ACC112 (cell line): ENCODE measurements around the gene RSBN1.

Experiments
- H2AFZ ChIP-seq: fragments of 200-600 bp; sonication (generic); one replicate; pipeline ENCODE4 v1.6.0; 2017; ENCODE audit warnings: antibody characterized with exemption, low read length; ENCODE audit not compliant: unreplicated experiment
- H3K27ac ChIP-seq: fragments of 200-600 bp; sonication (generic); 2 replicates; pipeline ENCODE4 v1.5.1; 2014; ENCODE audit warnings: low read depth, mild to moderate bottlenecking, antibody characterized with exemption, low read length, moderate library complexity
- H3K27me3 ChIP-seq: fragments of 200-600 bp; sonication (generic); 2 replicates; pipeline ENCODE4 v1.6.1; 2014; ENCODE audit warnings: mild to moderate bottlenecking, antibody characterized with exemption, low read length, moderate library complexity, mixed read lengths; ENCODE audit not compliant: insufficient read depth
- H3K36me3 ChIP-seq: fragments of 200-600 bp; sonication (generic); 2 replicates; pipeline ENCODE4 v1.6.1; 2016; ENCODE audit warnings: mild to moderate bottlenecking, antibody characterized with exemption, low read length, moderate library complexity, mixed read lengths; ENCODE audit not compliant: insufficient read depth
- H3K4me1 ChIP-seq: fragments of 200-600 bp; sonication (generic); one replicate; pipeline ENCODE4 v1.6.1; 2016; ENCODE audit warnings: low read length, mixed read lengths; ENCODE audit not compliant: insufficient read depth, unreplicated experiment, control insufficient read depth
- H3K4me3 ChIP-seq: fragments of 200-600 bp; sonication (generic); 2 replicates; pipeline ENCODE4 v1.5.1; 2014; ENCODE audit warnings: mild to moderate bottlenecking, low read depth, low read length
- H3K79me2 ChIP-seq: fragments of 200-600 bp; sonication (generic); one replicate; pipeline ENCODE4 v1.6.0; 2016; ENCODE audit warnings: low read length; ENCODE audit not compliant: control insufficient read depth, unreplicated experiment, insufficient read depth

Gene RSBN1

DNA sequence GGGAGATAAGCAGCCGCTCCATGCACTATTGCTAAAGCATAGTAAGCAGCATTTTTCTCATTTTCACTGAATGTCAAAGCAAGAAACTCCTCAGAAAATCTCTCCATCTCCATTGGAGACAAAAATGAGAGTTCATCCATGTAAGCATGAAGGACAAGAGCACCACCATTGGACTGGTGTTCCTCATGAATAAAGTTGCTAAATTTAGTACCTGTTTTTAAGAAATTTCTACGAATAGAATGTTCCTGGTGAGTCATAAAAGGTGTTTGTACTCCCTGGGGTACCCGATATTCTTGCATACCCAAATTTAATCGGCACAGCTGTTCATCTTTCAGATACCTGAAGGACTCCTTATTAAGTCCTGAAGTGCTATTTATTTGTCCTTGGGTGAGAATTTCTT, 14.8 kb downstream of the RSBN1 start:
- H3K36me3 ChIP-seq: peaks cover 12% of the 10 kb centered on the region
- no peak overlapping the region for H3K4me3 ChIP-seq
- H3K4me1 ChIP-seq: peaks cover 14% of the 10 kb centered on the region
- no peak overlapping the region for H3K27ac ChIP-seq
- no peaks in the 10 kb centered on the region for H3K27me3 ChIP-seq
- H2AFZ ChIP-seq: no peak overlapping the region
- peaks cover 41% of the 10 kb centered on the region for H3K79me2 ChIP-seq

DNA sequence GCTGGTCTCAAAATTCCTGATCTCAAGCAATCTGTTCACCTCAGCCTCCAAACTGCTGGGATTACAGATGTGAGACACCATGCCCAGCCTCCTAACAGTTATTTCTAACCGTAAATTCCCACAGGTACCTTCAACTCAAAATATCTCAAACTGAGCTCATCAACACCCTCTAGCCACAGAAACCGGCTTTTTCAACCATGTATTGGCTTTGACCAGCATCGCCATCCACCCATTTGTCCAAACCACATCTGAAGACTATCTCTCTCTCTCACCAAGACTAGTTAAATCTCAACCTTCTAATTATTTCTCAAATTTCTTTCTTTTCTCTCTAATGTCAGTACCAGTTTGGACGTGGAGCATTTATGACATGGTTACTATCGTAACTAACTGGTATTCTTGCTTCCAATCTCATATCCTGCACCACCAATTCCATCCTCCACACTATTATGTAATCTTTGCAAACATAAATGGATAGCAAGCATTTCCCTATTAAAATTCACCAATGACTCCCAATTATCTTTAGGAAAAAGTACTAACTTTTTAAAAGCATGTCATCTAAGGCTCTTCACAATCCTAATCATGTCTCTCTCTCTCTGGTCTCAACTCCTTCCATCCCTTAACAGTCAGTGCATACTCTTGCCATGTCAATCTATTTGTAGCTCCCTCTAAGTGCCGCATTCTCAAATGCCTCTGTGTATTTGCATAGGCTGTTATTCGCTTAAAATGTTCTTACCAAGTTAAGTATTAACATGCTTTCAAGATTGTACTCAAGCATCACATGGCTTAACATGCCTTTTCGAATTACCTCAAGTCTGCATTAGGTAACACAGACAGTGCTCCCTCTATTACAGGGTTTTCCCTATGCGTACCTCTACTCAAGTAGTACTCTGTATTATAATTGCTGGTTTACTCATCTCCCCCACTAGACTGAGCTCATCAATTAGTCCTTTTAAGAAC, 18.1 kb downstream of the RSBN1 start:
- H3K27me3 ChIP-seq: no peaks in the 10 kb centered on the region
- H2AFZ ChIP-seq: no peak overlapping the region
- peaks cover 16% of the 10 kb centered on the region for H3K36me3 ChIP-seq
- H3K4me1 ChIP-seq: peaks cover 16% of the 10 kb centered on the region
- H3K4me3 ChIP-seq: no peak overlapping the region
- no peak overlapping the region for H3K27ac ChIP-seq
- peaks cover 19% of the 10 kb centered on the region for H3K79me2 ChIP-seq

DNA sequence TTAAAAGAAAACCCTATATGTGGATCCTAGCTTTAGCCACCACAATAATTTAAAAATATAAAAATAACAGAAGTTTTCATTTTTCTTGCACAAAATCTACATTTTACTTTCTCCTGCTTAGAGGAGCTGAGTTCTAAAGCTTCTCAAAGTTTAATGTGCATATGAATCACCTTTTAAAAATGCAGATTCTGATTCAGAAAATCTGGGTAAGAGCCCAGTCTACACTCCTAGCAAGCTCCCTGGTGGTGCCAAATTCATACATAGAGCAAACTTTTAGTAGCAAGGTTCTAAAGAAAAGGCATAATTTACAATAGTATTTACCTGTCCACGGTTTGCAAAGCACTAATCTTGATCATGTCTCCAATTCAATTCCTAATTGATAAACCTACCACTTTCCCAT, 19.3 kb downstream of the RSBN1 start:
- Histone ChIP-seq H3K4me3 (no peak overlapping the region; the same call in 1 of the 2 replicates), H3K4me1 (peaks cover 16% of the 10 kb centered on the region), H2AFZ (no peak overlapping the region), H3K36me3 (peaks cover 16% of the 10 kb centered on the region), H3K27me3 (no peaks in the 10 kb centered on the region), H3K79me2 (peaks cover 17% of the 10 kb centered on the region), H3K27ac (peak overlapping the region; percentile 57; the same call in 1 of the 2 replicates)

DNA sequence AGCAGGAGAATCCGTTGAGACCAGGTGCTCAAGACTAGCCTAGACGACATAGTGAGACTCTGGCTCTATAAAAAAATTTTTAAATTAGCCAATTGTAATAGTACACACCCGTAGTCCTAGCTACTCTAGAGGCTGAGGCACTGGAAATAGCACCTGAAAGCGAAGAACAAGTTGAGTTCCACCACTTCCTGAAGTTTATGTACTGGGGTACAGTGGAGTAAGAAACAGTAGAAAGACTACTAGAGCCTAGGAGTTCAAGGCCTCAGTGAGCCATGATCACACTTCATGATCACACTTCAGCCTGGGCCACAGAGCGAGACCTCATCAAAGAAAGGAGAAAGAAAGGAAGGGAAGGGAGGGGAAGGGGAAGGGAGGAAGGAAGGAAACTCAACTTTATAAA, 19.8 kb downstream of the RSBN1 start:
- Histone ChIP-seq H3K79me2 (peaks cover 14% of the 10 kb centered on the region), H3K36me3 (peaks cover 11% of the 10 kb centered on the region), H3K27me3 (no peaks in the 10 kb centered on the region), H3K4me1 (peaks cover 16% of the 10 kb centered on the region), H3K27ac (peak overlapping the region; percentile 57), H3K4me3 (no peak overlapping the region), H2AFZ (no peak overlapping the region)

DNA sequence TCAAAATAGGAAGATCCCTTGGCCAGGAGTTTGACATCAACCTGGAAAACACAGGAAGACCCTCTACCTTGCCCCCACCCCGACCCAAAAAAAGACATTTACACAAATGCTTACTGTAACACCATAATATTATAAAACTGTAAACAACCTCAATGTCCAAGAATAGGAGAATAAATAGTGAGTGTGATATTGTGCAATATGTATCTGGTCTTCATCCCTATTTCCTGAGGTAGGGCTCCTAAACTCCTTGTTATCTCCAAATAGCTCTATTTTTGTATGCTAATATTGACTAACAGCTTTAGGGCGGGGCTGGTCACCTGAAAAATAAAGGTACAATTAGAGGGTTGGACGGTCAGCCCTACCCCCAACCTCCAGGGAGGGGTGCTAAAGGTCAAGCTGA, 23.5 kb downstream of the RSBN1 start:
- Histone ChIP-seq H3K36me3 (0 out of 2 replicates have a peak, but pooled peaks cover 4% of the 10 kb centered on the region), H3K79me2 (peaks cover 13% of the 10 kb centered on the region), H2AFZ (no peak overlapping the region)

DNA sequence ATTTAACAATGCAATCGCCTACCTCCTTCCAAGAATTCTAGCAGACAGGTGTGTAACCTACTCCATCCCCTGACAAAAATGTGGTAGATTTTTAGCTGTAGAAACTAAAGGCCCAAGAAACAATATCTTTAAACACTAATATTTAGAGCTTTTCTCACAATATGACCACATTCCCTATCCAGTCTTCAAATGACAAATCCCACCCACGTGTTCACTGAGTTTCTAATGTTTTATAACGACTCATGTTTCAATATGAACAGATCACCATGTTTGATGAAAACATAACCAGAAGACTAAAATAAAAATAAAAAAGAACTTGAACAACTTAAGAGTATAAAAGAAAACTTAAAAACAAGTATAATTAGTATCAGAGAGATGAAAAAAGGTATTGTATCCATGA, 24.6 kb downstream of the RSBN1 start:
- H3K27ac ChIP-seq: no peak overlapping the region
- H2AFZ ChIP-seq: no peak overlapping the region
- H3K4me1 ChIP-seq: peaks cover 23% of the 10 kb centered on the region
- peaks cover 16% of the 10 kb centered on the region for H3K79me2 ChIP-seq
- H3K4me3 ChIP-seq: no peak overlapping the region
- H3K36me3 ChIP-seq: 0 out of 2 replicates have a peak, but pooled peaks cover 4% of the 10 kb centered on the region
- H3K27me3 ChIP-seq: no peaks in the 10 kb centered on the region

More for the DNA sequence above, 23.5 kb downstream of the RSBN1 start:
- H3K27me3 ChIP-seq: no peaks in the 10 kb centered on the region
- peaks cover 26% of the 10 kb centered on the region for H3K4me1 ChIP-seq
- H3K27ac ChIP-seq: no peak overlapping the region
- H3K4me3 ChIP-seq: no peak overlapping the region

DNA sequence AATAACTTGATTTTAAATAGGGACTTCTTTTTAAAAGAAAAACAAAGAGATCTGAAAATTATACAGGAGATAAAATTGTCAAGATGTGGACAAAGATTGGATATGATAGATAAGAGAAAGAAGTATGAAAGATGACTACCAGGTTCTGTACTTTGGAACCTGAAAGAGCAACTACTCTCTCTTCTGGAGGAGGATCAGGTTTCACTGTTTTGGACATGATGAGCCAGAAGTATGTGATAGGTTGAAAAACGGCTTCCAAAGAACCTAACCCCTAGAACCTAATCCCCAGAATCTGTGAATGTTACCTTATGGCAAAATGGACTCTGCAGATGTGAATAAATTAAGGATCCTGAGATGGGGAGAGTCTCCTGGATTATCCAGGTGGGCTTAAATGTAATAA, 26.2 kb downstream of the RSBN1 start:
- peaks cover 22% of the 10 kb centered on the region for H3K4me1 ChIP-seq
- H2AFZ ChIP-seq: no peak overlapping the region
- H3K79me2 ChIP-seq: peaks cover 28% of the 10 kb centered on the region
- H3K27me3 ChIP-seq: no peaks in the 10 kb centered on the region
- H3K36me3 ChIP-seq: 0 out of 2 replicates have a peak, but pooled peaks cover 4% of the 10 kb centered on the region
- H3K27ac ChIP-seq: no peak overlapping the region
- H3K4me3 ChIP-seq: no peak overlapping the region

DNA sequence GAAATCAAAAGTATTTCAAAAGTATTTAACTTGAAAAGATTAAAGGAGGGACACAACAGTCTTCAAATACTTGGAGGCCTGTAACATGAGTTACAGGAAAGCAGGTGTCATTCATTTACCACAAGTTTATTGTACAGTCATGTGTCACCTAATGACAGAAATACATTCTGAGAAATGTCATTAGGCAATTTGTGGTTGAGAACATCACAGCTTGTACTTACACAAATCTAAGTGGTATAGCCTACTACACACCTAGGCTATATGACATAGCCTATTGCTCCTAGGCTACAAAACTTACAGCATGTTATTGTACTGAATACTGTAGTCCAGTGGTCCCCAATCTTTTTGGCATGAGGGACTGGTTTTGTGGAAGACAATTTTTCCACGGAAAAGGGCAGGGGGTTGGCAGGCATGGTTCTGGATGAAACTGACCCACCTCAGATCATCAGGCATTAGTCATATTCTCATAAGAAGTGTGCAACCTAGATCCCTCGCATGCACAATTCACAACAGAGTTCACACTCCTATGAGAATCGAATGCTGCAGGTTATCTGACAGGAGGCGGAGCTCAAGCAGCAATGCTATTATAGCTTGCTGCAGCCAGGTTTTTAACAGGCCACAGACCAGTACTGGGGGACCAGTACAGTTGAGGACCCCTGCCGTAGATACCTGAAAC, 28.0 kb downstream of the RSBN1 start:
- no peaks in the 10 kb centered on the region for H3K36me3 ChIP-seq
- peaks cover 40% of the 10 kb centered on the region for H3K79me2 ChIP-seq
- H3K4me1 ChIP-seq: peaks cover 22% of the 10 kb centered on the region
- no peak overlapping the region for H2AFZ ChIP-seq
- no peak overlapping the region for H3K27ac ChIP-seq
- no peaks in the 10 kb centered on the region for H3K27me3 ChIP-seq
- H3K4me3 ChIP-seq: no peak overlapping the region

DNA sequence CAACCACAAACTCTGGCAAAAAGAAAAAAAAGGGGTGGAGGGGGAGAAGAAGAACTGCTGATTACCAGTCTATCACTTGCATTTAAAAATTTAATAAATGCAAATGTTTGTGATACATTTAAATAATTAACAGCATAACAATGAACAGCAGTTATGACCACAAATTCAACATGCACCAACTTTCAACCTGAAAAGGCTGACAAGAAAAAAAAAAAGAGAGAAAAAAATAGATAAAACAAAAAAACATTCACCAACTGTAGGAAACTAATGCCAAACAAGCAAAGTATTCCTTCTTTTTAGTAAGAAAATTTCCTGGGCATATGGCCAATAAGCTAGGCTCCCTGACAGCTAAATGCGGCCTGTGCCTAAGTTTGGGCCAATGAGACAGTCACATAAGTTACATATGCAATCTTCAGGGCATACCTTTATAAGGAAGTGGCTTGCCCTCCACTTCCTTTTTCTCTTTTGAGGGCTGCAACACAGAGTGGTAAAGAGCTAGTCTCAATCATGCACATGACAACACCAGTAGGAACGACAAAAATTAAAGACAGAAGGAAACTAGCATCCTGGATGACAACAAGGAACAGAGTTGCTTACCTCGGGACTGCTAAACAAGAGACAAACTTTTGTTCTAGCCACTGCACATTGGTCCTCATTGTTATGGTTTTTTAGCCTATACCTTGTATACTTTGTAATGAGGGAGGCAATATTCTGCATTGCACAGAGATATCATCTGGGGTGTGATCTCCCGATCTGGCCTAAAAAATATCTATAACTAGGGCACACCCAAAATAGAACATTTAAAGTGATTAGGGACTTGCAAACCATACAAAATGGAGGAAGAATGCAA, 28.8 kb downstream of the RSBN1 start:
- Histone ChIP-seq H3K79me2 (peaks cover 38% of the 10 kb centered on the region), H3K4me3 (no peak overlapping the region), H3K4me1 (peaks cover 22% of the 10 kb centered on the region), H3K27ac (no peak overlapping the region), H2AFZ (no peak overlapping the region), H3K36me3 (no peaks in the 10 kb centered on the region), H3K27me3 (no peaks in the 10 kb centered on the region)

DNA sequence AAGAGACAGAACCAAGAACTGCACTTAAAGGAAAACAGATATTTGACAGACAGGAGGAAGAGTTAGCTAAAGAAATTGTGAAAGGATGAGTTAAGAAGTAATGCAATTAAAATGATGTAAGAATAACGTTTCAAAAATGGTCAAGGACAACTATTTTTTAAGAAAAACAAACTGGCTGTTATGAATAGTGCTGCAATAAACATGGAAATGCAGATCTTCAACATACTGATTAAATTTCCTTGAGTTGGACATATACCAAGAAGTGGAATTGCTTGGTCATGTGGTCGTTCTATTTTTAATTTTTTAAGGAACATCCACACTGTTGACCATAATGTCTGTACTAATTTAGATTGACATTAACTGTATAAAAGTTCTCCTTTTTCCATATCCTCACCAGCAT, 29.9 kb downstream of the RSBN1 start:
- Histone ChIP-seq H3K27ac (no peak overlapping the region), H3K79me2 (peaks cover 38% of the 10 kb centered on the region), H3K36me3 (no peaks in the 10 kb centered on the region), H3K27me3 (no peaks in the 10 kb centered on the region), H3K4me3 (no peak overlapping the region), H3K4me1 (peaks cover 22% of the 10 kb centered on the region), H2AFZ (no peak overlapping the region)
